ENCODE measurements around the gene GALNT10. TPM values are rescaled to one million over a fixed set of nuclear protein-coding genes. Genes with fewer than 3 reads are reported as not detected.

GALNT10 gene
- total and polyA plus RNA-seq, 9 of the 15 experiments (the other 6 are each of a cell fraction or from before 2014, with no cell fraction given) = 4.6 to 37.1 (median 13.3) TPM

GRCh38 chr5:154295551-154295950, 105.0 kb downstream of the GALNT10 start:
- no peak for ATAC-seq
- Histone ChIP-seq H2AFZ (ENCODE audit: low read depth, low read length) (no peak overlapping the region), H3K4me1 (replicated peaks in 1 of 2; ENCODE audit: control insufficient read depth in 2 of 2, insufficient read depth in 2 of 2, low read length in 2 of 2) (no peaks in the 10 kb centered on the region), H3K27ac (ENCODE audit: extremely low read depth, low read depth, low read length) (no peak overlapping the region), H3K9ac (ENCODE audit: insufficient read depth in 1 of 2, low read depth in 2 of 2, low read length in 2 of 2) (no peak overlapping the region), H3K9me3 (replicated peaks; ENCODE audit: control insufficient read depth, insufficient read depth, low read depth, low read length) (no peaks in the 10 kb centered on the region), H4K20me1 (replicated peaks; ENCODE audit: control insufficient read depth, insufficient read depth, low read length) (no peaks in the 10 kb centered on the region), H3K9me1 (ENCODE audit: control insufficient read depth, insufficient read depth, low read length) (peaks cover 2% of the 10 kb centered on the region), H3K36me3 (ENCODE audit: control insufficient read depth, insufficient read depth, low read length) (peaks cover 8% of the 10 kb centered on the region; the same call in 1 of the 3 replicates), H3K79me2 (ENCODE audit: control insufficient read depth, insufficient read depth, low read length) (no peaks in the 10 kb centered on the region), H3K4me2 (ENCODE audit: insufficient read depth, low read length) (no peak overlapping the region), H3K27me3 (ENCODE audit: control insufficient read depth in 2 of 2, insufficient read depth in 2 of 2, low read length in 2 of 2) (no peaks in the 10 kb centered on the region), H3K4me3 (no peak overlapping the region)
- DNase-seq (ENCODE audit: extremely low read depth in 1 of 4, low spot score in 3 of 4) = no peak
- 89% methylated on average over 1 of the region's 1 CpG for WGBS (ENCODE audit: insufficient coverage, low coverage, missing lambda C conversion rate)
- ChIA-PET POLR2A (interaction anchor here (0.7 kb wide), 1 partner anchor 9 kb away, joined by 3 read pairs; no protein-coding TSS in a partner anchor), CTCF (ENCODE audit: low intra/inter-chr PET ratio) (no interaction called here)
- TF ChIP-seq NFE2L1 (tag; IDR thresholded peaks at IDR 0.05; ENCODE audit: borderline replicate concordance, low read depth) (no peak), SNAPC5 (CRISPR knock-in tag; IDR thresholded peaks at IDR 0.05) (no peak), FOXP4 (CRISPR knock-in tag; IDR thresholded peaks at IDR 0.05; ENCODE audit: borderline replicate concordance) (no peak), ZNF24 (IDR thresholded peaks at IDR 0.05) (no peak), TCF3 (CRISPR knock-in tag; IDR thresholded peaks at IDR 0.05) (no peak), CBX5 (IDR thresholded peaks at IDR 0.05; ENCODE audit: borderline replicate concordance, low read depth) (no peak), CEBPZ (IDR thresholded peaks at IDR 0.05; ENCODE audit: borderline replicate concordance, low read depth, low read length) (no peak), CCAR2 (IDR thresholded peaks at IDR 0.05; ENCODE audit: low read depth, low read length) (no peak), ZNF445 (CRISPR knock-in tag; IDR thresholded peaks at IDR 0.05; ENCODE audit: low read depth) (no peak), THAP7 (CRISPR knock-in tag; IDR thresholded peaks at IDR 0.05) (no peak), FOXK2 (conservative IDR thresholded peaks at IDR 0.05 in 1 of 2, IDR thresholded peaks at IDR 0.05 in 1 of 2; ENCODE audit: low read depth in 2 of 2) (no peak)
- no peak for FAIRE-seq
- intact Hi-C loops (cut with micrococcal nuclease) (no loop called here), in situ Hi-C loops (cut with MboI) (no loop called here)
- no TSS peak for BruUV-seq (replicated peaks)

All from K562 (cell line).